Measurements from ENCODE around the gene WNT7A.

WNT7A gene

DNA sequence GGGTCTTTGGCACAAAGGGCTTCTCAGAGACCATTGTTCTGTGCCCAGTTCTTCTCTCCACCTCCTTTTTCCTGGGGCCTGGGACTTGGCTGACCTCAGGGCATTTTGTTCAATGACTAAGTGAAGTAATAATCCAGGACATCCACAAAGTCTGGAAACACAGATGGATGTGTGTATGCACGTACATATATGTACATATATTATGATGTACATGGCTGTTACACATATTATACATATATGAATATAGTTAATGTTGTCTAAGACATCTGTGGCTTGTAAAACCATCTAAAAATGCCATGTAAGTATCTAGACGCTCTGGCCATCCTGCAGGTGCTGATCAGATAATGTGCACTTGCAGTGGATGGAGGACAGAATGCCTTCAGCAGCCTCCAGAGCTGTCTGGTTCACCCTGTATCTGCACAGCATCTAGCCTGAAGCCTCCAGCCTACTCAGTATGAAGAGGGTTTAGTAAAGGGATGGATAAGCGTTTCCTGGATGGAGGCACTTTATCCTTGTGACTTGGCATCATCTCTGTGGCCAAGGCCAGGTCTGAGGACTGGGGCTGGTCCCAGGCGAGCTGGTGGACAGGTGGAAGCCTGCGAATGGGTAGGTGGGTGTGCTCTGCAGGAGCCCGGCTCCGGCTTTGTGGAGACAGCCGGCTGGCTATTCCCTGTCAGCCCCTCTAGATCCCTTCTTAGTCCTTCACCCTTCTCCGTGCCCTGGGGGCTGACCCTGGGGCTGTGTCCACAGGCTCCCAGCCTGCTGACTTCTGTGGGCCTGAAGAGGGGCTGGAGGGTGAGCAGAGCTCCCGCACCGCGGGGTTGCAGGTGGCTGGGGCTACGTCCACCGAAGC, 88.4 kb downstream of the WNT7A start:
- DNase-seq: no peak

- no peak for DNase-seq
These were observed 89.3 kb downstream of the WNT7A start for GRCh38 chr3:13790376-13791197.

- no peak for DNase-seq
These were observed 91.1 kb downstream of the WNT7A start for GRCh38 chr3:13788522-13789424.

- DNase-seq: no peak
These were observed 92.2 kb downstream of the WNT7A start for GRCh38 chr3:13787533-13788132.

- DNase-seq: no peak
These were observed 93.1 kb downstream of the WNT7A start for GRCh38 chr3:13786811-13787210.

DNA sequence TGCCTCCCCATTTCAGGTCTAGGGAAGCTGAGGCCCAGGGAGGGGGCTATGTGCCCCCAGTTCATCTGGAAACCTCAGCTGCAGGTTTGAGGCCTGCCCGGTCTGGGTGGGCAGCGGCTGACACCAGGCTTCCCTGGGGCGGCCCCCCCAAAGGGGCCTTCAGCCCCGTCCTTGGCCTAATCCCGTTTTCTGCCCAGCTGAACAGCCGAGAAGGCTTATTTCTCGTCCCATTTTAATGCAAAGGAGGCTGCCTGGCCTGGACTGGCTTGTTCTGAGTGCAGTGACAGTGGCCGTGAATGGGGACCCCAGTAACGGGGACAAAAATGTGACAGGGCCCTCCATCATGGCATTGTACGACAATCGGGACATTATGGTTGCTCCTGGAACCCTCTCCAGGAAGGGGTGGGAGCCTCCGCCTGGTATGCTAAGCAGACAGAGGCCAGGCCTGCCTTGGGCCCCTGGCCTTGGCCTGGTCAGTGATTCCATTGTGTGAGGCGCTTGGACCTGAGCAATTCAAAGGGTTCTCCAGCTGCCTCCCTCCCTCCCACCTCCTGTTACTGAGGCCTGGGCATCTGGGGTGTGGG, 93.9 kb downstream of the WNT7A start:
- no peak for DNase-seq

DNA sequence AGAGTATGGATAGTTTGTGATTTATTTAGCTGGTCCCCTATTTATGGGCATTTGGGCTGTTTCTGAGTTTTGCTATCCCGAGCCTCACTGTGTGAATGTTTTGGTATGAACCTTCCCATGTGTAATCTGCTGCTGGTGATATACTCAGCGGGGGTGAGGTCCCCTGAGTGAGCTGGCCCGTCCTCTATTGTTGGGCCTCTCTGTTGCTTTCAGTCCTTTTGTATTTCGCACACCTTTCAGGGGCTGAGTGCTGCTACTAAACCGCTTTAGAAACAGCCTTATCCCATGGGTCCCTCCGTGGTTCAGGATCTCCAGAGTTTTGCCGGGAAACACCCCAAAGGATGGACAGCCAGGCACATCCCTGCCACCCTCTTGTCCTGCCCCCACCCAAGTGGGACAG, 94.5 kb downstream of the WNT7A start:
- no peak for DNase-seq

DNA sequence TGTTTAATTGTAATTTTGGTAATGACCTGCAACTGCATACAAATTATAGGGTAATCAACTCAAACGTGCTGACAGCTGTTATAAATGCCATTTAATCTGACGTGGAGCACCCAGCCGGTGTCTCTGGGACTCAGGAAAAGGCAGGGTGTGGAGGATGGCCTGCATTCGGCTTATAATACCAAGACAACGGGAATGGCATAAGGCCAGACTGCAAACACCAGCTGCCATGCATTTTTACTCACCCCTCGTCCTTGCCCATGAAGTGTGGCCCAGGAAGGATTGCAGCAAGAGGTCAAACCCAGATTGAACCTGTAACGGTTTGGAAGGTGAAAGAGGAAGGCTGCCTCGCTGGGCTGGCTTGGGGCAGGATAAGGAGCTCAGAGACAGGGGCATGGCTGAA, 96.4 kb downstream of the WNT7A start:
- DNase-seq: no peak

DNA sequence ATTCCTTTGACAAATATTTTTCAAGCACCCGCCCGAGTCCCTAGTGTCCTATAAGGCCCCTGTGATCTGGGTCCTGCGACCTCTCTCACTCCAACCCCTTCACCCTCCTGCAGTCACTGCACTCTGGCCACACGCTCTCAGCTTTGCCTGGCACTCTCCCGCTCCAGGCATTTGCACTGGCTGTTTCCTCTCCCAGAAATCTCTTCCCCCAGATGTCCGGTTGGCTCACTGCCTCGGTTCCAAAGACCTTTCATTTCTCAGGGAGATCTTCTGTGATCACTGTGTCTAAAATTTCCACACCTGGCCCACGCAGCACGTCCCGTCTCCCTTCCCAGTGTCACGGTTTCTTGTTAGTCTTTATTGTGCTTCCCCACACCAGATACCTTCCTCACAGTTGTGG, 97.4 kb downstream of the WNT7A start:
- DNase-seq: no peak

DNA sequence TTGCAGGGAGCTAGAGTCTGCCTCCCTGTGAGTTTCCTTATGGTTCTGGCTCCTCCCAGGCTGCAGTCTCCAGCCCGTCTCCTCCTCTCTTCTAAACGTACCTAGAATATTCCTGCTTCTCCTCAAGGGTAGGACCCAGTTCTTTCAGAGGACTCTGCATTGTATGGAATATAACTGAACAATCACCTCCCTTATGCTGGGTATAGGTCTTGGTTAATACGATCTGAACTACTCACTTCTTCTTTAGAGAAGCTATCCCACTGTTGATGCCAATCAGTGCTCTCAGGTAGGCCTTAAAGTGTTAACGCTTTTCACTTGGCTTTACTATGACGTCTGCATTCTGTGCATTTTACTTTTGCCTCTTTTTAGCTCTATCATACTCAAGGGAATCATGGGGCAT, 98.5 kb downstream of the WNT7A start:
- no peak for DNase-seq

DNA sequence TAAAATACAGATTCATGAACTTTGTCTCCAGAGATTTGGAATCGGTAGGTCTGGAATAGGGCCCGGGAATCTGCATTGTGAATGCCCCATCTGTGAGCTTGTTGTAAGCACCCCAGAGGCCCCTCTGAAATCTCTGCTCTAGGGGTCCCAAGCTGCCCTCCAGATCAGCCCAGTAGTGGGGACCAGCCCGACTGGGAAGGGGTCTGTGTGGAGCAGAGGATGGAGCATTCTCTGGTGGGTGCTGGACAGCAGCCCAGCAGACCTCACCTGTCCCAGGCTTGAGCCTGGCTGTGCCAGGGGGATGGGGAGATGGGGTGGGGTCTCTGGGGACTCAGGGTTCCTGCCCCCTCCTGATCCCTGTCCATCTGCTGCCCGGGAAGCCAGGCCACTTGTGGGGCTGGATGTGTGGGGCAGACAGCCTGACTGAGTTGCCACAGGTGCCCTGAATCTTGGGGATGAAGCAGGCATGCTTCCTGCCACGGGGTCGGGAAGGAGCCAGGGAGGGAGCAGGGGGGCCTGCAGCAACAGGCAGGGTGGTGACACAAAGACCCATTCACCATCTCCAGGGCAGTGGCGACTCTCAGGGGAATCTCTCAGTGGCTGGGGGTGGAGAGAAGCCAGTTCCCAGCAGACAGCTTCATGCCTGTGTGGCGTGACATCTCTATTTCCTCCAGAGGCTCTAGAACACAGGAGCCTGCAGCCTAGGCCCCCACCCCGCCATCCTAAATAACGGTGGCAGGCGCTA, 99.3 kb downstream of the WNT7A start:
- no peak for DNase-seq

GRCh38 chr3:13776253-13777050, 103.4 kb downstream of the WNT7A start:
- no peak for DNase-seq

DNA sequence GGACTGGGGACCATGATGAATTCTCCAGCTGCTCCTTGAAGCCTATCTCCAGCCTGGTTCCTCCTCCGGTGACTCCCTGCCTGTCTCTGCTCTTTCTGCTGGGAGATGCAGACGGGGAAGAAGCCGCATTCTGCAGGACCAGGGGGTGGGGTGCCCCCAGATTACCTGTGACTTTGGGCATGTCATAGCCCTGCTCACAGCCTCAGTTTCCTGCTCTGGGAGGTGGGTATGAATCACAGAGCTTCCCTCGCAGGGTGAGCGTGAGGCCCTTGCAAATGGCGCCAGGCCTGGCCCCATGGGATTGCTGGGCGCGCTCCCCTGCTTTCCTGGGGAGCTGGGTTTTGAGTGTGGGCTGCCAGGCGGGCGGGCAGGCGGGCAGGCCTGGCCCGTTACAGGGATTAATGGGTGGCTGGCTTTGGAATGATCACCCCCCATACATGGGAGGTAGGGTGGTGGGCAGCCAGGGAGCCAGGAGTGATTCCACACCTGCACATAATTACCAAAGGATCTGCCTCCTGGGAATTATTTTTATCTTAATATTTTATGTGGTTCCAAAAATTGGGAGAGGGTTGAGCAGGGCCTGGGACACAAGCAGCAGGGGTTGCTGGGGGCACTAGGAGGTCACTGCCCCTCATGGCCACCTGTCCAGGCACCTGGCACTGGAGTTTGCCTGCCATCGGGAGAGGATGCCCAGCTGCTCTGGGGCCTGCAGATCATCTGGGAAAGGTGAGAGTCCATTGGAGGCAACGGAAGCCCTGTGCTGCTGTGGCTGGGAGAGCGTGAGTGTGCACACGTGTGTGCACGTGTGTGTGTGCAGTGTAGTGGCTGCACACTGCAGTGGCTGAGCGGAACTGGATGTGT, 106.8 kb downstream of the WNT7A start:
- DNase-seq: no peak

DNA sequence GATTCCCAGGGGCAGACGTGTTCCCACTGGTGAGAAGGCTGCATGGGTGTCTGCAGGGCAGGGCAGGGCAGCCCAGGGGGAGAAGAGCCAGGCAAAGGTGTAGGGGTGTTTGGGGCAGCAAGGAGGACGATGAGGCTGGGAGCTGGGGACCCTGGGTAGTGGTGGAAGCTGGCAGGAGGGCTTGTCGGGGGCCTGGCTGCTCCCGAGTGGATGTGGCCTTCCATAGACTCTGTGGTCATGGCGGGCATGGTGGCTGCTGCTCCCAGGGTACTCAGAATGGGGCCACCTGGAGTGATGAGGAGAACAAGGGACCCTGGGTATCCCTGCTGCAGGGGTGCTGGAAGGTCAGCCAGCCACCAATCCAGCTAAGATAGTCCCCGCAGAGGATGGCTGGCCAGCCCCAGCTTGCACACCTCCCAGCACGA, 107.5 kb downstream of the WNT7A start:
- DNase-seq: no peak

DNA sequence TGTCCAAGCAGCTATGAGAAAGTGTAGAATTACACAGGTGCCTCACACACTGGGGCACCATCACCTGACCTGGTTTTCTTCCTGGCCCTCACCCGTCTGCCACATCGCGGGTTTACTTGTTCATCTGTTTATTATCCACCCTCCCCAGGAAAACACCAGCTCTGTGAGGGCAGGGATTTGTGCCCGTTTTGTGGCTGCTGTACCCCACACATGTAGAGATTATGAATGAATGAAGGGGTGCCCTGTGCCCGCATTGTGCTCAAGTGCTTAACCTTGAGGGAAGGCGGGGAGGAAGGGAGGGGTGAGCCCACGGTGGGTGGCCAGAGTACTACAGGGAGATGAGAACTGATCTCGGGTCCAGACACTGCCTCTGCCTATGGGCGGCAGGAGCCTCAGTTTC, 108.4 kb downstream of the WNT7A start:
- no peak for DNase-seq

DNA sequence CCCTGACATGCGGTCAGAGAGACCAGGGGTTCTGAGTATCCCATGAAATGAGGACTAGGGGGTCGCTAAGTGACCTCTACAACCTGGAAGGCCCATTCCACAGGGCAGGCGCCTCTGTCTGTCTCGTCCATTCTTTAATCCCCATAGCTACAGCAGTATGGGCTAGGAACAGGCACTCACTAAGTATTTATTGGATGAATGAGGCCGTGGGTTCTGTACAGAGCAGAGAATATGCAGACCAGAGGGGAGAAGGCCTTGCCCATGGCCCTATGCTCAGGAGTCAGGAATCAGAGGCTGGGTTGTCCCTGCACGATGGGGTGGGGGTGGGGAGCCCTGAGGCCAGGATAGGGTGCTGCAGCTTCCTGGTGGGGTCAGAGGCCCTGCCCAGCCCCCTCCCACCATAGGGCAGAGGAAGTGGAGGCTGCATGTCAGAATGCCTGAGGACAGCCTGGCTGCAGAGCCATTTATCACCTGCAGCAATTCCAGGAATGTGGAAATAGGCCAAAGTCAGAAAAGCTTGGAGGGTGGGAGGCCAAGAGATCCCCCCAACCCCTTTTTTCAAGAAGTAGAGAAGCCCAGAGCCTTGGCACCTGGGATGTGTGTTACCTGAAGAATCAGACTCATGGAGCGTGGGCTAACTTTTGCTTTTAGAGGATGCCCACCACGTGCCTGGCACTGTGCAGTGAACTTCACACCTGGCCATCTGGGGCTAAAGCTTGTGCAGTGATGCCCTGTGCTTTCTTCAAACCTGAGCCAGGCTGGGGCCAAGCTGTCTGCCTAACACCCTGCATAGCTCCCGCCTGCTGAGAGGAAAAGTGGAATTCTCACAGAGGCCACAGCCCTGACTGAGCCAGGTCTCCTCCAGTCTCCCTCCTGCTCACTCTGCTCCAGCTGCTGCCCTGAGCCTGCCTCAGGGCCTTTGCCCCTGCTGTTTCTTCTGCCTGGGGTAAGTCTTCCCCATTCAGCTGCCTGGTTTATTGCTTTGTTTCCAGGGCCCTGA, 109.4 kb downstream of the WNT7A start:
- DNase-seq: no peak

DNA sequence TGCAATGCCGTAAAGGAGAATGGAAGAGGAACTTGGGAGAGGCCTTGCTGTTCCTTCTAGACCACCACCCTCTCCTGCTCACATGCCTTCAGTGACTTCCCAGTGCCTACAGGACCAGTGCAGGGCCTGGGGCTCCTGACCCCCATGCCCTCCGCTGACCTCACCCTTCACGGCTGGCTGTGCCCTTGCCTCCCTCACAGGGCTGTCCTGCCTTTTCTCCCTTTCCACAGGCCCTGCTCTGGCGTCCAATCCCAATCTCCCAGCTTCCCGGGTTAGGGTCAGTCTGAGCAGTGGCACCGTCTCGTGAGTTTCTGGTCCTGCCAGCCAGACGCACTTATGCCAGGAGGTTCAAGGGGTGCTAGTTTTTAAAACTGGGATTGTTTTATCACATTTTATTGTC, 110.4 kb downstream of the WNT7A start:
- DNase-seq: no peak

DNA sequence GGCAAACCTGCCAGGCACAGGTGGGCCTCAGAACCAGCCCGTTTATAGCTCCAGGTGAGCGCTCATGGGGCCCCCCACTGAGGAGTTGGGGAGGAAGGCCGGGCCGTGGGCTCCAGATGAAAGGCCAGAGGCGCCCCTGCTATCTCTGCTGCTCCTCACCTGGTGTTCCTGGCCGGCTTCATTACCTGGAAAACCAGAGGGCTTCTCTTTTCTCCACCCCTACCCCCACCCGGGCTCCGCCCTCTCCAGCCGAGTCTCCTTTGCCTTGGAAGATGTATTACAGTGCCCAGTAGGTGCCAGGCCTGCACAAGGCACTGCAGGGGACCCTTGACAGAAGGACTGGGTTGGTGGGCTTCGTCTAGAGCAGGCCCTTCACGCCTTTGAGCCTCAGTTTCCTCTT, 111.4 kb downstream of the WNT7A start:
- DNase-seq: no peak

All from effector CD4-positive, alpha-beta T cell (primary cell).